ENCODE results near the gene KCNB1.
"Not testable (repeated sequence)": the region's sequence is repeated elsewhere in the genome, so short reads cannot be mapped to it uniquely, and the experiment has no call there.

KCNB1 gene

GRCh38 chr20:49412254-49412653, 70.2 kb downstream of the KCNB1 start:
- no peak overlapping the region for H3K4me3 ChIP-seq (ENCODE audit: low read depth, low read length)
- no peak for DNase-seq (ENCODE audit: low read depth)
- TF ChIP-seq MYC (IDR thresholded peaks at IDR 0.05; ENCODE audit: low read depth, low read length): no peak
- TF ChIP-seq POLR2A (IDR thresholded peaks at IDR 0.05; ENCODE audit: extremely low read depth, insufficient read length): no peak
- TF ChIP-seq CTCF (IDR thresholded peaks at IDR 0.05; ENCODE audit: low read depth, low read length): no peak

- no peak overlapping the region for H3K4me3 ChIP-seq (ENCODE audit: low read depth, low read length)
- no peak for DNase-seq (ENCODE audit: low read depth)
- TF ChIP-seq POLR2A (IDR thresholded peaks at IDR 0.05; ENCODE audit: extremely low read depth, insufficient read length) (no peak), MYC (IDR thresholded peaks at IDR 0.05; ENCODE audit: low read depth, low read length) (no peak), CTCF (IDR thresholded peaks at IDR 0.05; ENCODE audit: low read depth, low read length) (no peak), MAX (IDR thresholded peaks at IDR 0.05; ENCODE audit: low read depth, low read length) (no peak)
Observed at GRCh38 chr20:49411221-49411925, 71.1 kb downstream of the KCNB1 start.

- DNase-seq (ENCODE audit: low read depth); H3K4me3 ChIP-seq (ENCODE audit: low read depth, low read length): not testable (repeated sequence)
Observed at GRCh38 chr20:49409975-49410621, 72.4 kb downstream of the KCNB1 start.

- no peak overlapping the region for H3K4me3 ChIP-seq (ENCODE audit: low read depth, low read length)
- DNase-seq (ENCODE audit: low read depth): no peak
- TF ChIP-seq POLR2A (IDR thresholded peaks at IDR 0.05; ENCODE audit: extremely low read depth, insufficient read length) (no peak), MAX (IDR thresholded peaks at IDR 0.05; ENCODE audit: low read depth, low read length) (no peak), MYC (IDR thresholded peaks at IDR 0.05; ENCODE audit: low read depth, low read length) (no peak), CTCF (IDR thresholded peaks at IDR 0.05; ENCODE audit: low read depth, low read length) (no peak)
Observed at GRCh38 chr20:49409302-49409974, 73.0 kb downstream of the KCNB1 start.

- no peak overlapping the region for H3K4me3 ChIP-seq (ENCODE audit: low read depth, low read length)
- TF ChIP-seq MAX (IDR thresholded peaks at IDR 0.05; ENCODE audit: low read depth, low read length): no peak
- no peak for DNase-seq (ENCODE audit: low read depth)
Observed at GRCh38 chr20:49408509-49409104, 73.9 kb downstream of the KCNB1 start.

GRCh38 chr20:49406666-49407065, 75.8 kb downstream of the KCNB1 start:
- DNase-seq (ENCODE audit: low read depth): no peak
- no peak overlapping the region for H3K4me3 ChIP-seq (ENCODE audit: low read depth, low read length)
- no peak for TF ChIP-seq CTCF (IDR thresholded peaks at IDR 0.05; ENCODE audit: low read depth, low read length)
- no peak for TF ChIP-seq POLR2A (IDR thresholded peaks at IDR 0.05; ENCODE audit: extremely low read depth, insufficient read length)
- no peak for TF ChIP-seq MAX (IDR thresholded peaks at IDR 0.05; ENCODE audit: low read depth, low read length)
- no peak for TF ChIP-seq MYC (IDR thresholded peaks at IDR 0.05; ENCODE audit: low read depth, low read length)

Data from NB4 (cell line).